Uterus (tissue), 2 donors: Measurements from ENCODE around the gene ITGA2B.

Experiments
- POLR2A ChIP-seq, 2 donors: fragments of 450-650 bp; IDR thresholded peaks; one replicate each; pipeline ENCODE4 v1.6.1; 2016; ENCODE audit warnings: antibody characterized with exemption in 2 of 2, mild to moderate bottlenecking in 1 of 2, moderate library complexity in 1 of 2
- TF ChIP-seq, protein P1 (sequence below), 4 experiments: fragments of 200-600 bp in 2 of 4; fragments of 450-650 bp in 2 of 4; sonication (generic) in 2 of 4; IDR thresholded peaks; one replicate each; pipeline ENCODE4 v1.5.1; 2016 to 2019; ENCODE audit warnings: antibody characterized with exemption in 4 of 4, mild to moderate bottlenecking in 2 of 4, moderate library complexity in 1 of 4

DNA sequence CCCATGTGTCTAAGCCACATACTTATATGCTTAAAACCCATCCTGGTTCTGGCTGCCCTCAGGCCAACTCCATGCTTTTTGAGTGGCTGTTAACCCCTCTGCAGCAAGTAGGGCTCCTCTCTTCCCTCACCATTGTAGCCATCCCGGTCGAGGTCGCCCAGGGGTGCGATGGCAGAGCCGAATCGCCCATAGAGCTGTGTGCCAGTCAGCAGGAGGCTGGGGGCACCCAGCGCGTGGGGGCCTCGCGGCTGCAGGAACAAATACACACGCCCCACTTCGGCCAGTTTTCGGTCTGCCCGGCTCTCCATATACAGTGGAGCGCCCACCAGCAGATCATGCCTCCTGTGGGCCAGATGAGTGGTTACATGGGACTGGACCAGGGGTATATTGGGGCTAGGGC is 6.1 kb downstream of the ITGA2B start:
- TF ChIP-seq, protein P1, sequence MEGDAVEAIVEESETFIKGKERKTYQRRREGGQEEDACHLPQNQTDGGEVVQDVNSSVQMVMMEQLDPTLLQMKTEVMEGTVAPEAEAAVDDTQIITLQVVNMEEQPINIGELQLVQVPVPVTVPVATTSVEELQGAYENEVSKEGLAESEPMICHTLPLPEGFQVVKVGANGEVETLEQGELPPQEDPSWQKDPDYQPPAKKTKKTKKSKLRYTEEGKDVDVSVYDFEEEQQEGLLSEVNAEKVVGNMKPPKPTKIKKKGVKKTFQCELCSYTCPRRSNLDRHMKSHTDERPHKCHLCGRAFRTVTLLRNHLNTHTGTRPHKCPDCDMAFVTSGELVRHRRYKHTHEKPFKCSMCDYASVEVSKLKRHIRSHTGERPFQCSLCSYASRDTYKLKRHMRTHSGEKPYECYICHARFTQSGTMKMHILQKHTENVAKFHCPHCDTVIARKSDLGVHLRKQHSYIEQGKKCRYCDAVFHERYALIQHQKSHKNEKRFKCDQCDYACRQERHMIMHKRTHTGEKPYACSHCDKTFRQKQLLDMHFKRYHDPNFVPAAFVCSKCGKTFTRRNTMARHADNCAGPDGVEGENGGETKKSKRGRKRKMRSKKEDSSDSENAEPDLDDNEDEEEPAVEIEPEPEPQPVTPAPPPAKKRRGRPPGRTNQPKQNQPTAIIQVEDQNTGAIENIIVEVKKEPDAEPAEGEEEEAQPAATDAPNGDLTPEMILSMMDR (IDR thresholded peaks at IDR 0.05), result no peak
- TF ChIP-seq POLR2A (IDR thresholded peaks at IDR 0.05), result no peak
